Kidney (tissue), 14 donors: ENCODE results near the gene CD244. TPM values are rescaled to one million over a fixed set of nuclear protein-coding genes. Genes with fewer than 3 reads are reported as not detected.

ENCODE experiments used
- DNase-seq, 5 donors: peaks; one replicate each; pipeline ENCODE4 v3.0.0-alpha.2; 2013 to 2020
- FAIRE-seq: peaks from 2 replicates; lab custom pipeline; 2012; peaks lifted over from hg19 to GRCh38; lab: Jason Lieb, UNC
- H3K27ac ChIP-seq, 2 donors: one replicate each; pipeline ENCODE4 v1.7.0; 2013; ENCODE audit warnings: low read depth in 2 of 2, low read length in 2 of 2, inconsistent platforms in 1 of 2
- H3K27me3 ChIP-seq: one replicate; pipeline ENCODE4 v1.7.1; 2013; ENCODE audit warnings: low read length, inconsistent platforms; ENCODE audit not compliant: control insufficient read depth, insufficient read depth
- H3K36me3 ChIP-seq, 3 donors: one replicate each; pipeline versions ENCODE4 v1.7.0 to v1.7.1; 2013; ENCODE audit warnings: low read length in 3 of 3, control low read depth in 1 of 3, inconsistent platforms in 1 of 3; ENCODE audit not compliant: insufficient read depth in 3 of 3, control insufficient read depth in 2 of 3
- H3K4me1 ChIP-seq, 3 donors: one replicate each; pipeline versions ENCODE4 v1.7.0 to v1.7.1; 2013; ENCODE audit warnings: low read length in 3 of 3, inconsistent platforms in 1 of 3, low read depth in 1 of 3; ENCODE audit not compliant: control insufficient read depth in 2 of 3, insufficient read depth in 2 of 3
- H3K4me3 ChIP-seq, 3 donors: one replicate each; pipeline versions ENCODE4 v1.7.0 to v1.8.1; 2013; ENCODE audit warnings: low read length in 3 of 3, control low read depth in 1 of 3, inconsistent platforms in 1 of 3
- H3K9ac ChIP-seq, 3 donors: one replicate each; pipeline versions ENCODE4 v1.7.0 to v1.7.1; 2013; ENCODE audit warnings: low read length in 3 of 3, control low read depth in 1 of 3, inconsistent platforms in 1 of 3
- H3K9me3 ChIP-seq, 3 donors: one replicate each; pipeline versions ENCODE4 v1.7.0 to v1.7.1; 2013; ENCODE audit warnings: low read length in 3 of 3, control low read depth in 1 of 3, inconsistent platforms in 1 of 3; ENCODE audit not compliant: control insufficient read depth in 2 of 3, insufficient read depth in 1 of 3
- CTCF ChIP-seq: IDR thresholded peaks from 3 replicates; pipeline ENCODE4 v1.5.1; 2012; ENCODE audit warnings: mild to moderate bottlenecking, moderate library complexity, borderline replicate concordance; ENCODE audit not compliant: insufficient read depth; ENCODE audit errors: extremely low read depth
- intact Hi-C: fragments of 100-400 bp; cut with DNase I; formaldehyde crosslinking; loops from one replicate; pipeline ENCODE4 v1.11.1; 2022
- polyA plus RNA-seq: library from polyadenylated mRNA; stranded (reverse); fragments of 350-450 nt; fragmentation: Illumina TruSeq; extraction: RNeasy Lipid Tissue Mini Kit (QIAGEN cat#74804); gene quantifications from one replicate; pipeline ENCODE4 v1.2.3, GENCODE V29; 2014; ENCODE audit warnings: low read depth, low replicate concordance; ENCODE audit not compliant: insufficient read depth
- total RNA-seq: library from RNA; stranded (reverse); fragmentation: NEBNext Ultra II Directional; extraction: Animal tissue kit (Norgen Biotek cat#: 25700); gene quantifications from one replicate; pipeline ENCODE4 v1.2.1, GENCODE V29; 2021
- donor health status: control.
- donor health status: control.
- donor health status: control.
- donor health status: control.
- donor health status: control.
- donor health status: DM: yes; HTN: yes; CAD: no.
- donor health status: Normal renal cell carcinoma (clear cell type).

The CD244 gene
- total and polyA plus RNA-seq, 2 donors from 2014 or later = 0.15 to 1.8 TPM

GRCh38 chr1:160797271-160797709 is 65.4 kb downstream of the CD244 start:
- H3K27ac ChIP-seq = no peak overlapping the region
- H3K4me3 ChIP-seq = no peak overlapping the region
- H3K36me3 ChIP-seq = no peaks in the 10 kb centered on the region
- no peaks in the 10 kb centered on the region for H3K9me3 ChIP-seq
- DNase-seq = no peak
- FAIRE-seq = no peak
- intact Hi-C loops = no loop called here
- TF ChIP-seq CTCF = no peak
- no peaks in the 10 kb centered on the region for H3K27me3 ChIP-seq
- H3K9ac ChIP-seq = no peak overlapping the region
- no peaks in the 10 kb centered on the region for H3K4me1 ChIP-seq

- H3K27me3 ChIP-seq = no peaks in the 10 kb centered on the region
- H3K4me3 ChIP-seq = no peak within 1 kb of the TSS
- FAIRE-seq (no peak), DNase-seq (no peak)
- H3K27ac ChIP-seq = peak within 1 kb of the TSS in 1 of 2 donors; percentile 9
- no peak for TF ChIP-seq CTCF
- H3K36me3 ChIP-seq = no peaks in the 10 kb centered on the region
- intact Hi-C loops = no loop called here
- H3K4me1 ChIP-seq = no peaks in the 10 kb centered on the region
- no peaks in the 10 kb centered on the region for H3K9me3 ChIP-seq
- no peak within 1 kb of the TSS for H3K9ac ChIP-seq
Measured at GRCh38 chr1:160795951-160796383, 66.7 kb downstream of the CD244 start, which contains the start of gene LY9. TSS of gene LY9 (plus strand) at chr1:160796174. CDS start at chr1:160796188, 14 bp downstream.

- no peak for TF ChIP-seq CTCF
- H3K9ac ChIP-seq = no peak overlapping the region
- no peaks in the 10 kb centered on the region for H3K27me3 ChIP-seq
- H3K36me3 ChIP-seq = no peaks in the 10 kb centered on the region
- H3K4me1 ChIP-seq = no peaks in the 10 kb centered on the region
- H3K27ac ChIP-seq = no peak overlapping the region
- no peaks in the 10 kb centered on the region for H3K9me3 ChIP-seq
- FAIRE-seq (no peak), DNase-seq (no peak)
- no peak overlapping the region for H3K4me3 ChIP-seq
- intact Hi-C loops = no loop called here
Measured at GRCh38 chr1:160794376-160794775, 68.3 kb downstream of the CD244 start.
